ENCODE measurements around the gene RNASEH2B. TPM values are rescaled to one million over a fixed set of nuclear protein-coding genes. Genes with fewer than 3 reads are reported as not detected.

RNASEH2B gene
- total and polyA plus RNA-seq, 2 of the 8 experiments (the other 6 are each of a cell fraction or from before 2014, with no cell fraction given): 19.3 to 43.9 TPM

DNA sequence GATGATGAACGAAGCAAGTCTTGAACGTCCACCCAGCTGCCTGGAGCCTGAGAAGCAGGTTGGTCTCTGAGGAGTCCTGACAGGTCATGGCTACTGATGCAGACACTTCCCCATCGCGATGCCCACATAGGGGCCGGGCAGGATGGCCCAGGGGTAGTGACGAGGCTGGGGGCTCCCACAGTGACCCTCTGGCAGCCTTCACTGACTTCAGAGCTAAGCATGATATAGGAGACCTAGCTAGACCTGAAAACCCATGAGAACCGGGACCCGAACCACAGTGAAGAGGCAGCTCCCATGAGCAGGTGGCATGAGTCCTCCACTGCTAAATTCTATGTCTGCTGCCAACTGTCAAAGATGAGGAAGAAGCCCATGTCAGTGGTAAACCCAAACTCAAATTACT is 91.7 kb downstream of the RNASEH2B start:
- Histone ChIP-seq H3K4me3 (ENCODE audit: extremely low read depth in 1 of 4, insufficient read depth in 2 of 4, low read depth in 3 of 4, low read length in 4 of 4) (no peak overlapping the region), H2BK12ac (ENCODE audit: low read depth, low read length) (no peak overlapping the region; the same call in 1 of the 2 replicates), H3K79me2 (ENCODE audit: control insufficient read depth in 1 of 2, insufficient read depth in 2 of 2, low read length in 2 of 2) (no peaks in the 10 kb centered on the region), H3K4me1 (replicated peaks in 1 of 4; ENCODE audit: control insufficient read depth in 3 of 4, insufficient read depth in 4 of 4, low read length in 3 of 4) (peaks cover 6 to 14% (median 10%) of the 10 kb centered on the region in 4 experiments; a peak in 6 of 7 replicates), H2AK5ac (ENCODE audit: low read depth, low read length) (no peak overlapping the region), H3K27me3 (replicated peaks in 1 of 4; ENCODE audit: control insufficient read depth in 3 of 4, extremely low read depth in 1 of 4, insufficient read depth in 3 of 4, low read length in 3 of 4) (no peaks in the 10 kb centered on the region; a peak in 1 of 7 replicates), H3K79me1 (ENCODE audit: low read depth, low read length) (no peaks in the 10 kb centered on the region), H3K23ac (ENCODE audit: insufficient read length) (no peak overlapping the region), H2AFZ (ENCODE audit: low read length) (no peak overlapping the region), H2BK120ac (replicated peaks; ENCODE audit: low read depth, low read length) (no peak overlapping the region), H4K20me1 (replicated peaks in 1 of 2; ENCODE audit: control insufficient read depth in 1 of 2, insufficient read depth in 2 of 2, low read length in 2 of 2) (no peaks in the 10 kb centered on the region), H3K14ac (ENCODE audit: insufficient read length) (no peak overlapping the region), H3K9ac (replicated peaks in 1 of 4; ENCODE audit: extremely low read depth in 1 of 4, low read depth in 3 of 4, low read length in 3 of 4) (no peak overlapping the region), H3K56ac (replicated peaks; ENCODE audit: insufficient read length, low read depth, low read length) (no peak overlapping the region), H3K18ac (ENCODE audit: extremely low read depth, low read length) (no peak overlapping the region; the same call in 1 of the 2 replicates), H2BK20ac (ENCODE audit: low read length) (no peak overlapping the region), H2BK5ac (ENCODE audit: low read depth, low read length) (no peak overlapping the region), H3K9me3 (ENCODE audit: insufficient read depth in 2 of 2, low read depth in 1 of 2, low read length in 1 of 2) (no peaks in the 10 kb centered on the region), H2BK15ac (ENCODE audit: low read length) (0 out of 2 replicates have a peak overlapping the region, but pooled peaks have one; percentile 31), H4K91ac (replicated peaks; ENCODE audit: insufficient read length, low read length) (no peak overlapping the region), H3K4ac (replicated peaks; ENCODE audit: insufficient read length, low read depth, low read length) (no peak overlapping the region), H3K4me2 (ENCODE audit: insufficient read depth in 1 of 2, low read depth in 2 of 2, low read length in 2 of 2) (no peak overlapping the region), H3K36me3 (ENCODE audit: control insufficient read depth in 2 of 4, insufficient read depth in 4 of 4, low read length in 3 of 4) (no peaks in the 10 kb centered on the region), H3K23me2 (ENCODE audit: low read depth, low read length) (no peaks in the 10 kb centered on the region), H4K5ac (ENCODE audit: insufficient read length, low read depth, low read length) (no peak overlapping the region), H3K27ac (ENCODE audit: low read depth, low read length) (no peak overlapping the region), H4K8ac (ENCODE audit: extremely low read depth, insufficient read depth, low read length) (no peak overlapping the region)
- WGBS, 2 experiments (ENCODE audit: extremely low coverage in 1 of 2, insufficient coverage in 1 of 2, insufficient read length in 1 of 2, insufficient replicate concordance in 2 of 2, low coverage in 1 of 2, low lambda C conversion rate in 2 of 2, missing lambda C conversion rate in 1 of 2): 76% methylated on average over 8 of the region's 8 CpGs; no CpG with 5 or more reads in 1 of the 2 experiments
- ChIA-PET POLR2A (ENCODE audit: partially characterized antibody) (interaction anchor here (1.7 kb wide), 1 partner anchor 12 kb away, joined by 6 read pairs; no protein-coding TSS in a partner anchor), CTCF (ENCODE audit: partially characterized antibody) (interaction anchor here (1.2 to 1.3 kb wide), 2 partner anchors 9 to 31 kb away, joined by 3 to 5 read pairs; no protein-coding TSS in a partner anchor)
- TF ChIP-seq NRF1 (IDR thresholded peaks at IDR 0.05; ENCODE audit: low read depth, low read length) (no peak), SIX5 (IDR thresholded peaks at IDR 0.05; ENCODE audit: low read depth, low read length) (no peak), E2F6 (IDR thresholded peaks at IDR 0.05) (no peak), EP300 (IDR thresholded peaks at IDR 0.05; ENCODE audit: borderline replicate concordance in 1 of 2, low read depth in 2 of 2, low read length in 2 of 2) (no peak), SAP30 (IDR thresholded peaks at IDR 0.05; ENCODE audit: insufficient read depth, insufficient replicate concordance, low read length) (no peak), CEBPB (IDR thresholded peaks at IDR 0.05; ENCODE audit: low read depth, low read length) (no peak), KDM1A (IDR thresholded peaks at IDR 0.05; ENCODE audit: borderline replicate concordance, low read length) (no peak), JUND (IDR thresholded peaks at IDR 0.05; ENCODE audit: low read length) (no peak), POU5F1 (IDR thresholded peaks at IDR 0.05; ENCODE audit: low read depth, low read length) (no peak), ZNF274 (IDR thresholded peaks at IDR 0.05; ENCODE audit: borderline replicate concordance, extremely low read depth, low read length) (no peak)
- TF ChIP-seq, protein P1, sequence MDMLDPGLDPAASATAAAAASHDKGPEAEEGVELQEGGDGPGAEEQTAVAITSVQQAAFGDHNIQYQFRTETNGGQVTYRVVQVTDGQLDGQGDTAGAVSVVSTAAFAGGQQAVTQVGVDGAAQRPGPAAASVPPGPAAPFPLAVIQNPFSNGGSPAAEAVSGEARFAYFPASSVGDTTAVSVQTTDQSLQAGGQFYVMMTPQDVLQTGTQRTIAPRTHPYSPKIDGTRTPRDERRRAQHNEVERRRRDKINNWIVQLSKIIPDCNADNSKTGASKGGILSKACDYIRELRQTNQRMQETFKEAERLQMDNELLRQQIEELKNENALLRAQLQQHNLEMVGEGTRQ (IDR thresholded peaks at IDR 0.05; ENCODE audit: low read length): no peak
- no peak for FAIRE-seq
- no peak for DNase-seq (ENCODE audit: low read depth in 1 of 2, low spot score in 2 of 2)

Measured in H1 (cell line).